Stimulated activated naive CD4-positive, alpha-beta T cell treated with Interleukin-2 at 50 U/mL for 16 hours (primary cell): ENCODE results near the gene ATP8B4.
A peak's percentile ranks its signal among the peaks of the same experiment; 100 is the strongest.
"Not testable (repeated sequence)": the region's sequence is repeated elsewhere in the genome, so short reads cannot be mapped to it uniquely, and the experiment has no call there.

Experiments
- DNase-seq: peaks from one replicate; lab custom pipeline; 2025; lab: John Stamatoyannopoulos, UW

ATP8B4 gene

GRCh38 chr15:50137893-50138292 is 18.9 kb upstream of the ATP8B4 start:
- DNase-seq: no peak

DNA sequence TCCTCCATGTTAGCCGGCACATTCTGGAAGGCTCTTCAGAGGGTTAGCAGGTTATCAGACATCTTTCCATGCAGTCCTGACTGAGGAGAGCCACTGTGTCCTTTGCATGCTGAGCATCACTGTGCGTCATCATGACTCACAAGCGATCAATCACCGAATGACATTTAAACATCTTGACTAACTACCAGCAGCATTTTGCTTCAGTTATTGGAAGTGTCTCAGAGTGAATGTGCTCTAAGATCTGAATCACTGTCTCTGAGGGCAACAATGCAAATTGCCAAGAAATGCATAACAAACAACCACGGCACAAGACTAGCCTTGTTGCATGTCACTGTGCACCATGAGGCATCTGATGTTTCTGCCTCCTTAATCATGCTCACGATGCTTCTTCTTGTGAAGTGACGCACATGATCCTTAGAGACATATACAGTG is 18.3 kb upstream of the ATP8B4 start:
- DNase-seq: peak; percentile 33

- DNase-seq: peak; percentile 47
Measured at GRCh38 chr15:50135031-50135551, 16.1 kb upstream of the ATP8B4 start.

DNA sequence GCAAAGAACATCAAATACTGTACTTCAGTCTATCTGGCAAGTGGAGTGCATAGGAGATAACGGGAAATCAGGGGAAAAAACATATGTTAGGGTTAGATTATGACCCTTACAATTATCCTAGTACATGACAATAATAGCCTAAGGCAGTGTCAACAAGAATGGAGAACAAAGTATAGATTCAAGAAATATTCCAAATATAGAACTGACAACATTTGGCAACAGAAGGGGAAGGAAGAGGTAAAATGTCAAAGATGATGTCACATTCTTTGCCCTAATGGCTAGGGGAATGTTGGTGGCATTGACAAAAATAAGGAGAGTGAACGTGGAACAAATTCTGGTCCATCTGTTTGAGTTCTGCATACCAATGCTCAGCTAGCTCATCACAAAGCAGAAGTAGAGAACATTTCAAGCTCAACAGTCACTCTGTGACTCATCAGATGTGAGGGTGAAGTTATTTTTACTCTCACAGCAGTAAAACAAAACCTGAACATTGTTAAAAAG is 15.5 kb upstream of the ATP8B4 start:
- no peak for DNase-seq

DNA sequence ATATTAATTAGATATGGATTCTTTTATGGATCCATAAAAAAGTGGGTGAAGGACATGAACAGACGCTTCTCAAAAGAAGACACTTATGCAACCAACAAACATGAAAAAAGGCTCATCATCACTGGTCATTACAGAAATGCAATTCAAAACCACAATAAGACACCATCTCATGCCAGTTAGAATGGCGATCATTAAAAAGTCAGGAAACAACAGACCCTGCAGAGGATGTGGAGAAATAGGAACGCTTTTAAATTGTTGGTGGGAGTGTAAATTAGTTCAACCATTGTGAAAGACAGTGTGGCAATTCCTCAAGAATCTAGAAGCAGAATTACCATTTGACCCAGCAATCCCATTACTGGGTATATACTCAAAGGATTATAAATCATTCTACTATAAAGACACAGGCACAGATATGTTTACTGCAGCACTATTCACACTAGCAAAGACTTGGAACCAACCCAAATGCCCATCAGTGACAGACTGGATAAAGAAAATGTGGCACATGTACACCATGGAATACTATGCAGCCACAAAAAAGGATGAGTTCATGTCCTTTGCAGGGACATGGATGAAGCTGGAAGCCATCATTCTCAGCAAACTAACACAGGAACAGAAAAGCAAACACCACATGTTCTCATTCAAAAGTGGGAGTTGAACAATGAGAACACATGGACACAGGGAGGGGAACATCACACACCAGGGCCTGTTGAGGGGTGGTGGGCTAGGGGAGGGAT is 13.4 kb upstream of the ATP8B4 start:
- not testable (repeated sequence) for DNase-seq

- DNase-seq: no peak
Measured at GRCh38 chr15:50131617-50132016, 12.6 kb upstream of the ATP8B4 start.

- DNase-seq: no peak
Measured at GRCh38 chr15:50128266-50128665, 9.2 kb upstream of the ATP8B4 start.

DNA sequence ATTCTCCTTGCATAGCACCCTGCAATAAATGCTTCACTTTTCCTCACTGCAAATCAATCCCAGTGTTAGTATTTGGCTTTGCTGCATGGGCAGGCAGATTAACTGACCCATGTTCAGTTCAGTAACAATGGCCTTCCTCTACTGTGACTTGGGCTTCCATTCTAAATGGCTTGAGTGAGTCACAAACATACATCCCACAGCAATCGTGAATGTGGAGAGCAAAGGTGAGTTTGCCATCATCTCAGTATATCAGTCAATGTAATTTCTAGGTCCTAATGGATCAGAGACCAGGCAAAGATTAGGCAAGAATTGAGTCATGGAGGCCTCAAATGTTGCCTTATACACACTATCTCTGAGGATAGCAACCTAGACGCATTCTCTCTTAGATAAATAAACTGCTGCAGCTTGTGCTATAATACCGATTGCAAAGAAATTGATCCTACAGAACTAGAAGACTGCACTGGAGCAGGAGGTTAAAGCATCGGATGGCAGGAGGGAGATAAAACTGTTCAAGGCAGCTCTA is 8.3 kb upstream of the ATP8B4 start:
- DNase-seq: no peak

- DNase-seq: no peak
Measured at GRCh38 chr15:50126072-50126471, 7.0 kb upstream of the ATP8B4 start.

DNA sequence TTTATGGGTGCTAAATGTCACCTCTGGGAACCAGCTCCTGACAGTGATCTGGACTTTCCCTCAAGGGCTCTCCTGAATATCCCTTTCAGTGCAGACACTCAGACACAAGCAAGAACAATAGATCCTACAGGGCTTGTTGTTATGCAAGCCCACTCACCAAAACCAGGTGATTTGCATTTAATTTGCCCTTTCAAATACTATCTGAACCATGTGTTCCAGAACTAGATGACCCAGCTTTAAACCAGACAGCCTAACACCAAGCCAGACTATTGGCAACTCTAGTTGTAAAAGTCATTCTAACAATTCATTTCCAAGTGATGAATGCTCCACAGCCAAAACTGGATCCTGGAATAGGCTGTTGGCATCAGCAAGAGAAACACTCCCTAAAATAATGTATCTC is 5.6 kb upstream of the ATP8B4 start:
- no peak for DNase-seq

DNA sequence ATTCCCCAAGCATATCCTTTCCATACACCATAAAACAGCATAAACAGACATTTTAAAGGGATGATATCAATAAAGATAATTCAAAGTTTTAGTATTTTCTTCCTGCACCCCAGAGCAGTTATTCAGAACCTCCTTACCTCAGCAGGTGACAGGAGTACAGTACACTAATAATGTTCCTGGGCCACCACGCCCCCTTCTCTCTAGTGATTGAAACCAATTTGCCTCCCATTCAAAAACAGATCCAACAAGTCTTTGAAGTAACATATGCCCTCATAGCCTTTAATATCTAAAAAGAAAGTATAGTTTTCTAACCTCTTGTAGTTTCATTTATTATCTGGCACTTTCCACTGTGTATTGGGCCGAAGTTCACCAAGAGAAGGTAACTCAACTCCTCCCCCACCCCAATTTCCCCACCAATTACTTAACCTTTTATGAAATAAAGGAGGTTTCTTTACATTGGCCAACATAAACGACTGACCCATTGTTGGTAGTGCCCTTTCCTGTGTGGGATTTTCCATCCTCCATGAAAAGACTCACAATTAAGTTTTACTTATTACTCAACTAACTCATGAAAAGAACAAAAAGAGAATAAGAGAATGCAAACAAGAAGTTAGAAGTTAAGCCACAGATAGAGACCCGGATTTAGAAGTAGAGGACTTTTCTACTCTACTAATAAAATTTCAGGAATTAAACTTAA is 5.0 kb upstream of the ATP8B4 start:
- no peak for DNase-seq

DNA sequence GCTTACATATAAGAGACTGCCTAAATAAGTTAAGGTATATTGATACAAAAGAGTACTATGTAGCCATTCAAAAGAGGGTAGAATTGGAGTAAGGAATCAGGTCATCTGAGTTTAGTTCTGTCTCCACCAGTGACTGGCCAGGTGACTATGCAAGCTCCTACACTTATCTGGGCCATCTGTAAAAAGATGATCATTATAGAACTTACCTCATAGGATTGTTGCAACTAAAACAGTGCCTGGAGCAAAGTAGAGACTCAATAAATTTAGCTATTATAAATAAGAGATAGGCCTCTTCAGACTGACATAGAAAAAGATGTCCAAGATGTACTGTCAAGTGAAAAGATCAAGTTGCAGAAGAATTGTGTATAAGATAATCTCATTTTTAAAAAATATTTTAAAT is 1.7 kb upstream of the ATP8B4 start:
- DNase-seq: no peak

GRCh38 chr15:50117431-50118027 is 1.5 kb downstream of the ATP8B4 start:
- DNase-seq: no peak

DNA sequence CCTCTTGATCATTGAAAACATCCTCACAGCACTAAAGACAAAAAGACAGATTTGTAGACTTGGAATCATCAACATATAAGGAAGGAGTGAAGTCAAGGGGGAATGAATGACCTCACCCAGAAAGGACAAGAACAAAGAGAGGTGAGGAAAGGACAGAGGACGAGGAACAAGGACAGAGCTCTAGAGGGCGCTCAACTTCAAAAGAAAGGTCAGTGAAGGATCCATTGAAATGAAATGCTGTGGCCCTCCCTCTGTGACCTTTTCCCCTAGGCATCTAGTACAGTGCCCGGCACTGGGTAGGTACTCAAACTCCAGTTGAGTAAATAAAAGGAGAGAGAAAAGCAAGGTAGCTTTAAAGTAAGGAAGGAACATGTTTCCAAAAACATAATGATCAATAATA is 2.6 kb downstream of the ATP8B4 start:
- DNase-seq: no peak

GRCh38 chr15:50113992-50114780 is 4.8 kb downstream of the ATP8B4 start:
- DNase-seq: no peak

DNA sequence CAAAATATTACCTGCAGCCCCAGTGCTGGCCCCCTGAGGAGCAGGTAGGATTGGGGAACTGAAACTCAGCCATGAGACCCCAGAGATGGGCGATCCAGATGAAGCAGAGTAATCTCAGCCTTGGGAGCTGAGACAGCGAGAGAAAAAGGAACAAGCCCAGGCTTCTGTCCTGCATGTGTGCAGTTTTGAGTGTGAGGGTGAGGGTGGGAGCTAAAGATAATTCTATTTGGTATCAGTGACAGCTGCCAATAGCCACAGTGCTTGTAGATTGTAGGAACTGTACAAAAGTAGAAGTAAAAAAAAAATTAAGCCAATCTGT is 5.9 kb downstream of the ATP8B4 start:
- DNase-seq: no peak

- DNase-seq: no peak
Measured at GRCh38 chr15:50112488-50113186, 6.4 kb downstream of the ATP8B4 start.

DNA sequence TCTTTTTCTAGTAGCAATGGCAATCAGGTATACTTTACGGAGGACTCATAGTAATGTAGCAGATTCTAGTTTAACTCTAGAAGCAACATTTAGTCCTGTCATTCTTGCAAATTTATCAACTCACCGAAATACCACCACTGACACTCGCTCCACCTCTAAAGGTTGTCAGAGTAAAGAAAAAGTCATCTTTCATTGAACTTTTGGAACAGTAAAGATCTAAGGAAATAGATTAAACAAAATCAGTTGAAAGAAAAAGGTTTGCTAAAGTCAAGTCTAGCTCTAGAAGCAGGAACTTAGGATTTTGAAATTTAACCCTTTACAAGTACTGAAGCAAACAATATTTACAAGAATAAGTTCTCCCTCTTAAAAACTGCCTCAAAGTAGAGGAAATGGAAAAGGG is 8.7 kb downstream of the ATP8B4 start:
- no peak for DNase-seq

GRCh38 chr15:50109076-50109987 is 9.7 kb downstream of the ATP8B4 start:
- no peak for DNase-seq

DNA sequence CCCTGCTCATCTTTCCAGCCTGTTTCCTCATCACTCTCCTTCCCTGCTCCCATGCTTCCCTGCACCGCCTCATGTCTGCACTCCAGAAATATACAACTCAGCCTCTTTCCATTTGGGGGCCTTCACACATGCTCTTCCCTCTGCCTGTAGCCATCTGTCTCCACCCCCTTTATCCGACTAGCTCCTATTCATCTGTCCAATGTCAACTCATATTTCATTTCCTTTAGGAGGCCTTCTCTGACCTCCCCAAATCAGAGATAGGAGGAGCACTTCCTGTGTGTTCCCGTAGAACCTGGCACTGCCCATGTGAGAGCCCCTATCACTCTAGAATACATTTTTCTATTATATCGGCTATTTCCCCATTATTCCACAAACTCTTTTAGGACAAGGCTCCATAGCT is 10.6 kb downstream of the ATP8B4 start:
- no peak for DNase-seq
